Thoracic aorta (tissue), 2 donors: ENCODE data around the gene C1orf50. TPM values are rescaled to one million over a fixed set of nuclear protein-coding genes. Genes with fewer than 3 reads are reported as not detected.

Experiments
- ATAC-seq: fragments of 150-250 bp; one replicate; pipeline ENCODE4 v1.8.0; 2017; ENCODE audit warnings: low read depth; ENCODE audit not compliant: insufficient number of reproducible peaks, low FRiP score
- DNase-seq: peaks from one replicate; pipeline ENCODE4 v3.0.0-alpha.2; 2020; ENCODE audit warnings: low spot score
- H3K27ac ChIP-seq, 2 donors: fragments of 200-600 bp; sonication (generic); 1 replicate in 1 of 2; 2 replicates in 1 of 2; pipeline ENCODE4 v1.5.1; 2016; ENCODE audit warnings: mild to moderate bottlenecking in 2 of 2, moderate library complexity in 2 of 2
- H3K27me3 ChIP-seq: fragments of 200-600 bp; sonication (generic); replicated peaks from 2 replicates; pipeline ENCODE4 v1.6.0; 2016; ENCODE audit warnings: mild to moderate bottlenecking; ENCODE audit not compliant: insufficient read depth
- H3K36me3 ChIP-seq: fragments of 200-600 bp; sonication (generic); one replicate; pipeline ENCODE4 v1.5.1; 2016
- H3K4me1 ChIP-seq, 2 donors: fragments of 200-600 bp; sonication (generic); 1 replicate in 1 of 2; 2 replicates in 1 of 2; pipeline versions ENCODE4 v1.5.1 to v1.6.0; 2016; ENCODE audit warnings: low read depth in 2 of 2, mild to moderate bottlenecking in 1 of 2; ENCODE audit not compliant: control insufficient read depth in 1 of 2
- H3K4me3 ChIP-seq: fragments of 200-600 bp; sonication (generic); 2 replicates; pipeline ENCODE4 v1.5.1; 2016; ENCODE audit warnings: mild to moderate bottlenecking
- H3K9me3 ChIP-seq: fragments of 200-600 bp; sonication (generic); 2 replicates; pipeline ENCODE4 v1.5.1; 2016
- total RNA-seq, 2 donors: library from RNA; depleted of rRNA; stranded (reverse); fragments of >200 nt; gene quantifications; one replicate each; pipeline versions ENCODE4 v1.1.0 to v1.2.3, GENCODE V29; 2016
- TF ChIP-seq, protein P1 (sequence below): fragments of 200-600 bp; sonication (generic); IDR thresholded peaks from one replicate; pipeline ENCODE4 v1.5.1; 2019; ENCODE audit warnings: antibody characterized with exemption

Gene C1orf50
- total RNA-seq, 2 donors from 2014 or later, result 4.1 to 4.3 TPM

DNA sequence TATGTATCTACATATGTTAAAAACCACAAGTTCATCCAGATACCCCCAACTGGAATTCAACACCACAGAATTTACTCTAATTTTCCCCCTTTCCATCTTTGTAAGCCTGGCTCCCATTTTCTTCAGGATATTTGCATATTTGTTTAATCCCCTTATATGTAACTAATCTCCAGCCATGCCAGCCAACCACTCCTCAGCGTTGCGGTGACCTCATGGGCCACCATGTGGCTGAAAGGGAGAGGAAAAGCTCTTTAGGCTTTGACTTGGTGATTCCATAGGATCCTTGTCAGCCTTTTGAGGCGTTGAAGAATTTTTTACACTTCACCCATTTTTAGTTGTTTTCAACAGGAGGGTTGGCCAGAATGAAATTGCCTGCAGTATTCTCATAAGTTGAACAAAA, 37.0 kb upstream of the C1orf50 start:
- H3K27ac ChIP-seq, result no peak overlapping the region
- H3K4me1 ChIP-seq, result no peaks in the 10 kb centered on the region
- no peak for DNase-seq
- TF ChIP-seq, protein P1, sequence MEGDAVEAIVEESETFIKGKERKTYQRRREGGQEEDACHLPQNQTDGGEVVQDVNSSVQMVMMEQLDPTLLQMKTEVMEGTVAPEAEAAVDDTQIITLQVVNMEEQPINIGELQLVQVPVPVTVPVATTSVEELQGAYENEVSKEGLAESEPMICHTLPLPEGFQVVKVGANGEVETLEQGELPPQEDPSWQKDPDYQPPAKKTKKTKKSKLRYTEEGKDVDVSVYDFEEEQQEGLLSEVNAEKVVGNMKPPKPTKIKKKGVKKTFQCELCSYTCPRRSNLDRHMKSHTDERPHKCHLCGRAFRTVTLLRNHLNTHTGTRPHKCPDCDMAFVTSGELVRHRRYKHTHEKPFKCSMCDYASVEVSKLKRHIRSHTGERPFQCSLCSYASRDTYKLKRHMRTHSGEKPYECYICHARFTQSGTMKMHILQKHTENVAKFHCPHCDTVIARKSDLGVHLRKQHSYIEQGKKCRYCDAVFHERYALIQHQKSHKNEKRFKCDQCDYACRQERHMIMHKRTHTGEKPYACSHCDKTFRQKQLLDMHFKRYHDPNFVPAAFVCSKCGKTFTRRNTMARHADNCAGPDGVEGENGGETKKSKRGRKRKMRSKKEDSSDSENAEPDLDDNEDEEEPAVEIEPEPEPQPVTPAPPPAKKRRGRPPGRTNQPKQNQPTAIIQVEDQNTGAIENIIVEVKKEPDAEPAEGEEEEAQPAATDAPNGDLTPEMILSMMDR, result no peak
- H3K36me3 ChIP-seq, result no peaks in the 10 kb centered on the region
- H3K9me3 ChIP-seq, result no peaks in the 10 kb centered on the region
- no peak overlapping the region for H3K4me3 ChIP-seq
- H3K27me3 ChIP-seq, result no peaks in the 10 kb centered on the region
- ATAC-seq, result no peak

DNA sequence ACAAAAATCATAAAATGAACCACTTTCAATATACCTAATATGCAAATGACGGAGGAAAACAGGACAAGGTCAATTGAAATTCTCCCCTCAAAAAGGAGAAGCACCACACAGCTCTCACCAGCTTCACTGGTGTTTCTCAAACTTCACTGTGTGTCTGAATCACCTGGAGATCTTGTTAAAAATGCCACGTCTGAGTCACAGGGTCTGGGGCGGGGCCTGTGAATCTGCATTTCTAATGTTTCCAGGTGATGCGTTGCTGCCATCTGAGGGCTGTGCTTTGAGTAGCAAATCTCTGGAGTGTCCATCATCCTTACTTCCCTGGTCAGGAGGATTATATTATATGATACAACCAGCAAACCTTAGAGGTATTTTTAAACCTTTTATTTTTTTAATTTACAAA, 36.1 kb upstream of the C1orf50 start:
- ATAC-seq, result no peak
- DNase-seq, result no peak
- Histone ChIP-seq H3K9me3 (no peaks in the 10 kb centered on the region), H3K27me3 (no peaks in the 10 kb centered on the region), H3K36me3 (no peaks in the 10 kb centered on the region), H3K27ac (no peak overlapping the region), H3K4me3 (no peak overlapping the region), H3K4me1 (no peaks in the 10 kb centered on the region)
- TF ChIP-seq, protein P1, result no peak

DNA sequence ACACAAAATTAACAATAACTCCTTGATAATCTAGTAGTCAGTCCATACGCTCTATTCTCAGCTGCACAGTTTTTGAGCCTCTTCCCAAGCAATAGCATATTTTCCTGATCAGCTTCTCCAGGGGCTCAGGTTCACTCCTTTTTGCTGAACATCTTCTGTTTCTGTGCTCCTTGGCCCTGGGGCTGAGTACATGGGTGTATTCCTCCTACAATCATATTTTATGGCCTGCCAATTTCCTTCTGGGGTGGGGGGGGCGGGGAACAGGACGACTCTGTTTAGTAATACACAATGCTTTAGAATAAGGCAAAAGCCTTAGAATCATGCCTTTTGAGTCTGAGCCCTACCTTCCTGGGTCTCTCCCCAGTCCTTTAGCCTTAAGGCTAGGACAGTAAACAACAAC, 35.5 kb upstream of the C1orf50 start:
- ATAC-seq, result no peak

DNA sequence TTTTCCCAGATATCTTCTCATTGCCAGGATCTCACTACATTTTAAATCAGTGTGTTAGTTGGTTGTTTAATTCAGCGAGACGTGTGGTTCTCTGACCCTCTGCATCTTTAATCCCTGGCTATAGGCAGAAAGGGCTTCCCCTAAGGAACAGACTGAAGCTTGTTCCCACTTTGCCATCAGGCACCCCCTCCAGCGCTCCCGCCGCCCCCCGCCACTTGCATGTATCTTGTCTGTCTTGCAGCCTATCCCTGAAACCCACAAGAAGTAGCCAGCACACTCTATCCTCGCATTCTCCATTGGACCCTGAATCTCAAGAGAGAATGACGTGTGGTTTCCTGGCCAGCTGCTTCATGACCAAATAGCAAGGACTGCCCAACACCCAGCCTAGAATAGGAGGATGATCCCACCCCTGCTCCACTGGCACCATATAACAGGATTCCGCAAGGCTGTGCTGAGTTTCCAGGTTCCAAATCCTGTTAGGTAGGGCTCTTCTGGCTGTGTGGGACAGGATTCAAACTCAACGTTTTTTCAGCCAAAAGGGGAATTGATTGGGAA, 34.8 kb upstream of the C1orf50 start:
- no peak for DNase-seq

More for the DNA sequence above, 35.5 kb upstream of the C1orf50 start:
- Histone ChIP-seq H3K9me3 (no peaks in the 10 kb centered on the region), H3K36me3 (no peaks in the 10 kb centered on the region), H3K27ac (no peak overlapping the region), H3K4me3 (no peak overlapping the region), H3K27me3 (no peaks in the 10 kb centered on the region), H3K4me1 (no peaks in the 10 kb centered on the region)
- DNase-seq, result no peak
- TF ChIP-seq, protein P1, result no peak

DNA sequence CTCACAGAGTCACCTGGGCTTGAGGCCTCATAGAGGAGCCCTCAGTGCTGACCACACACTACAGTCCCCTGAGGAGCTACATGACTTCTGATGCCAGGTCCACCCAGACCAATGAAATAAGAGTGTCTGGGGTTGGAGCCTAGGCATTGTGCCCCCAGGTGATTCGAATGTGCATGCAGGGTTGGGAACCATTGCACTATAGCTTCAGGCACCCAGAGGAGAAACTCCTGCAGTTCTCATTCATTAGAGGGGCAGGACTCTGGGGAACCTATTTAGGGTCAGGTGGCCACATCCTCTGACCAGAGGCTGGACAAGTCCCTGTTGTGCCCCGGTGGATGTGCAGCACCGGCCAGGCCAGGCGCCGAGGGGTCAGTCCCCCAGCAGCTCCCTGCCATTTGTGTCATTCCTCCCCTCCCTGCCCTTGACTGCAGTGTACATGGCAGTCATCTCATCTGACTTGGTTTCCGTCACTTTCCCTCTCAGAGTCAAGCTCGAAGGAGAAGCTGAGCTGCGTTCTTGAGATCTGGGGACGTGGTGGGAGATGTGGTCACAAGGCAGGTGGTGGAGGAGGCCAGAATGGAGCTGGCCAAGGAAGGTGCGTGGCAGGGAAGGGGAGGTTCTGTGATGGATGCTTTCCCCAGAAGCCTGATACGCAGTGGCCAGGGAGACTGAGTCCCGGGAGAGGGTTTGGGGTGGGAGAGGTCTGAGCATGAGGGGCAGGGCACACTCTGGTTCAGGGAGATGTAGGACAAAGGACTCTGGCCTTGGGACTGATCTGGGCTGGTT, 33.4 kb upstream of the C1orf50 start:
- TF ChIP-seq, protein P1, result no peak
- Histone ChIP-seq H3K4me1 (no peaks in the 10 kb centered on the region), H3K27me3 (no peaks in the 10 kb centered on the region), H3K36me3 (no peaks in the 10 kb centered on the region), H3K27ac (no peak overlapping the region), H3K4me3 (no peak overlapping the region), H3K9me3 (no peaks in the 10 kb centered on the region)
- DNase-seq (no peak), ATAC-seq (no peak)

More for the DNA sequence above, 34.8 kb upstream of the C1orf50 start:
- H3K4me1 ChIP-seq, result no peaks in the 10 kb centered on the region
- TF ChIP-seq, protein P1, result no peak
- no peak for ATAC-seq
- H3K4me3 ChIP-seq, result no peak overlapping the region
- H3K36me3 ChIP-seq, result no peaks in the 10 kb centered on the region
- H3K27ac ChIP-seq, result no peak overlapping the region
- H3K27me3 ChIP-seq, result no peaks in the 10 kb centered on the region
- no peaks in the 10 kb centered on the region for H3K9me3 ChIP-seq
